Liver (tissue), 9 donors: ENCODE results near the gene GFRA1. TPM values are rescaled to one million over a fixed set of nuclear protein-coding genes. Genes with fewer than 3 reads are reported as not detected.

Source experiments
- DNase-seq: peaks from one replicate; pipeline ENCODE4 v3.0.0-alpha.2; 2017; ENCODE audit warnings: low spot score
- H3K27ac ChIP-seq, 2 donors: one replicate each; pipeline ENCODE4 v1.7.0; 2013; ENCODE audit warnings: inconsistent platforms in 2 of 2, low read length in 2 of 2, control low read depth in 1 of 2, low read depth in 1 of 2, mild to moderate bottlenecking in 1 of 2
- H3K27me3 ChIP-seq, 4 donors: one replicate each; pipeline versions ENCODE4 v1.6.1 to v1.7.0; 2013; ENCODE audit warnings: low read length in 3 of 4, inconsistent platforms in 1 of 4, mild to moderate bottlenecking in 1 of 4, moderate library complexity in 1 of 4; ENCODE audit not compliant: control insufficient read depth in 4 of 4, insufficient read depth in 4 of 4
- H3K36me3 ChIP-seq, 4 donors: one replicate each; pipeline versions ENCODE4 v1.6.1 to v1.7.0; 2013; ENCODE audit warnings: low read length in 3 of 4, mild to moderate bottlenecking in 3 of 4, low read depth in 1 of 4, moderate library complexity in 1 of 4; ENCODE audit not compliant: control insufficient read depth in 4 of 4, insufficient read depth in 3 of 4
- H3K4me1 ChIP-seq, 4 donors: one replicate each; pipeline versions ENCODE4 v1.6.1 to v1.7.0; 2013; ENCODE audit warnings: low read length in 3 of 4, mild to moderate bottlenecking in 3 of 4, moderate library complexity in 1 of 4; ENCODE audit not compliant: control insufficient read depth in 4 of 4, insufficient read depth in 4 of 4
- H3K4me3 ChIP-seq, 3 donors: one replicate each; pipeline versions ENCODE4 v1.6.1 to v1.7.0; 2013; ENCODE audit warnings: low read length in 3 of 3, control low read depth in 1 of 3, low read depth in 1 of 3, mild to moderate bottlenecking in 1 of 3
- H3K9ac ChIP-seq, 2 donors: one replicate each; pipeline ENCODE4 v1.7.0; 2013; ENCODE audit warnings: low read length in 2 of 2, mild to moderate bottlenecking in 2 of 2, moderate library complexity in 2 of 2, control low read depth in 1 of 2, low read depth in 1 of 2
- H3K9me3 ChIP-seq, 4 donors: one replicate each; pipeline versions ENCODE4 v1.6.1 to v1.7.0; 2013; ENCODE audit warnings: low read length in 3 of 4; ENCODE audit not compliant: control insufficient read depth in 4 of 4
- FOXA1 ChIP-seq: IDR thresholded peaks from 2 replicates; pipeline ENCODE4 v1.6.1; 2016; ENCODE audit warnings: antibody characterized with exemption
- FOXA2 ChIP-seq: IDR thresholded peaks from 2 replicates; pipeline ENCODE4 v1.6.1; 2016; ENCODE audit warnings: antibody characterized with exemption
- HNF4A ChIP-seq, 2 donors: conservative IDR thresholded peaks; 2 replicates each; pipeline ENCODE4 v1.6.1; 2016; ENCODE audit warnings: antibody characterized with exemption in 2 of 2, mild to moderate bottlenecking in 2 of 2
- HNF4G ChIP-seq: IDR thresholded peaks from 2 replicates; pipeline ENCODE4 v1.6.1; 2016; ENCODE audit warnings: antibody characterized with exemption
- JUND ChIP-seq, 2 donors: IDR thresholded peaks; 2 replicates each; pipeline ENCODE4 v1.6.1; 2016; ENCODE audit warnings: antibody characterized with exemption in 2 of 2
- NR2F2 ChIP-seq: IDR thresholded peaks from 2 replicates; pipeline ENCODE4 v1.6.1; 2016; ENCODE audit warnings: antibody characterized with exemption
- RAD21 ChIP-seq, 2 donors: IDR thresholded peaks; 2 replicates each; pipeline ENCODE4 v1.6.1; 2016; ENCODE audit warnings: antibody characterized with exemption in 2 of 2, mild to moderate bottlenecking in 2 of 2
- REST ChIP-seq: IDR thresholded peaks from 2 replicates; pipeline ENCODE4 v1.6.1; 2016; ENCODE audit warnings: antibody characterized with exemption, mild to moderate bottlenecking
- SP1 ChIP-seq: IDR thresholded peaks from 2 replicates; pipeline ENCODE4 v1.6.1; 2018; ENCODE audit warnings: antibody characterized with exemption, mild to moderate bottlenecking
- TAF1 ChIP-seq: conservative IDR thresholded peaks from 2 replicates; pipeline ENCODE4 v1.6.1; 2016; ENCODE audit warnings: antibody characterized with exemption, mild to moderate bottlenecking
- YY1 ChIP-seq: IDR thresholded peaks from 2 replicates; pipeline ENCODE4 v1.6.1; 2016; ENCODE audit warnings: antibody characterized with exemption, mild to moderate bottlenecking
- ZBTB33 ChIP-seq: IDR thresholded peaks from 2 replicates; pipeline ENCODE4 v1.6.1; 2016; ENCODE audit warnings: antibody characterized with exemption
- WGBS: extraction: QIAGEN DNeasy Blood & Tissue Kit; methylation state at CpG from one replicate; pipeline ENCODE4 v1.1.7; 2013; 5-methylcytosine and 5-hydroxymethylcytosine counted together
- polyA plus RNA-seq, 2 donors: library from polyadenylated mRNA; stranded (reverse) in 1 of 2; unstranded in 1 of 2; fragments of 200-250 nt in 1 of 2; fragments of >200 nt in 1 of 2; fragmentation: Nextera tagmentation in 1 of 2; extraction: Ambion mirVana in 1 of 2; gene quantifications; one replicate each; pipeline versions ENCODE4 v1.2.1 to v1.2.3, GENCODE V29; 2013 to 2015
- total RNA-seq, 2 donors: library from RNA; depleted of rRNA; stranded (reverse); fragments of >200 nt; gene quantifications; one replicate each; pipeline ENCODE4 v1.2.3, GENCODE V29; 2014
- TF ChIP-seq, protein P1 (sequence below): IDR thresholded peaks from 2 replicates; pipeline ENCODE4 v1.6.1; 2016; ENCODE audit warnings: antibody characterized with exemption
- TF ChIP-seq, protein P2 (sequence below): fragments of 150-350 bp; IDR thresholded peaks from 2 replicates; pipeline ENCODE4 v1.5.1; 2017; ENCODE audit warnings: improper control_type of control experiment, low read depth, low read length; ENCODE audit not compliant: missing input control
- donor health status: healthy.
- donor health status: healthy.
- donor health status: healthy.
- donor health status: healthy.
- donor health status: healthy.

GFRA1 gene
- total and polyA plus RNA-seq, 4 donors, result 14.2 to 53.6 (median 17.8) TPM

DNA sequence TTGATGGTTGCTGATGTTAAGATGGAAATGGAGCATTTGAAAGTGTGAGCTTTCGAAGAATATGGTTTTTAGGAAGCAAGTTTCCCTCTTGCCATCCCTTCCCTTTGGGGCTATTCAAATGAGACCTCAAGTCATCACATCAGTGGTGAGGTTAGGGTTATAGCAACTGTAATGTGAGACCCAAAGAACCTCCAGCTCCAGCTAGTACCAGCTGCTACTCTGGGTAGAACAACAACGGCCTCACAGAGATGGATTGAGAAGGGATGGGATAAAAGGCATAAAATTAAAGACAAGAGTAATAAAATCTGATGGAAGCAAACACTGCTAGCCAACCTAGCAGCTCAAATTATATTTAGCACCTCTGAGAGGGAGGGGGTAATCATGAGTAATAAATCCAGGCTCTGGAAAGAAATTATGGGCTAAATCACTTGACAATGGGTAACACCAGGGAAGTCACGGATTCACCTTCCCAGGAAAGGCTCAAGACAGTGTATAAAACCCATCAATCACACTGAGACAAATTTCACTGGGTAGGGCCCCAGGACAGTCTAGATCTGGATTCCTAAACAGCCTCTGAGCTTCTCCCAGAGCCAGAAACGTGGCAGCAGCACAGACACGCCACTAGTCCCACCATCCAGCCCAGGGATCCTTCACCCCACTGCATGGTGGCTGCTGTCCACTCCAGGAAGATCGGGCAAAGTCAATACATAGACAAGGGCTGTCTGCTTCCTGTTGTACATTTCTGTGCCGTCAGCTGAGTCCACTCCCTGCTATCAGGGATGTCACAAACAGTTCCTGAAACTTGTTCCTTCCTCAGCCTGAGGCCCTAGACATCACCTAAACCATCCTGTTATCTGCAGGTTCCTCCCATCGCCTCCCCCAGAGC lies 151.1 kb downstream of the GFRA1 start:
- Histone ChIP-seq H3K27me3 (no peaks in the 10 kb centered on the region), H3K4me1 (no peaks in the 10 kb centered on the region), H3K4me3 (no peak overlapping the region), H3K27ac (no peak overlapping the region), H3K36me3 (peaks cover 0 to 10% (median 4%) of the 10 kb centered on the region in 4 donors), H3K9me3 (no peaks in the 10 kb centered on the region), H3K9ac (no peak overlapping the region)
- 85% methylated on average over 8 of the region's 8 CpGs for WGBS
- no peak for TF ChIP-seq ZBTB33
- no peak for TF ChIP-seq NR2F2
- TF ChIP-seq SP1, result no peak
- no peak for TF ChIP-seq FOXA1
- TF ChIP-seq, protein P1, sequence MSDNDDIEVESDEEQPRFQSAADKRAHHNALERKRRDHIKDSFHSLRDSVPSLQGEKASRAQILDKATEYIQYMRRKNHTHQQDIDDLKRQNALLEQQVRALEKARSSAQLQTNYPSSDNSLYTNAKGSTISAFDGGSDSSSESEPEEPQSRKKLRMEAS, result no peak
- TF ChIP-seq YY1, result no peak
- TF ChIP-seq TAF1, result no peak
- TF ChIP-seq, protein P2, sequence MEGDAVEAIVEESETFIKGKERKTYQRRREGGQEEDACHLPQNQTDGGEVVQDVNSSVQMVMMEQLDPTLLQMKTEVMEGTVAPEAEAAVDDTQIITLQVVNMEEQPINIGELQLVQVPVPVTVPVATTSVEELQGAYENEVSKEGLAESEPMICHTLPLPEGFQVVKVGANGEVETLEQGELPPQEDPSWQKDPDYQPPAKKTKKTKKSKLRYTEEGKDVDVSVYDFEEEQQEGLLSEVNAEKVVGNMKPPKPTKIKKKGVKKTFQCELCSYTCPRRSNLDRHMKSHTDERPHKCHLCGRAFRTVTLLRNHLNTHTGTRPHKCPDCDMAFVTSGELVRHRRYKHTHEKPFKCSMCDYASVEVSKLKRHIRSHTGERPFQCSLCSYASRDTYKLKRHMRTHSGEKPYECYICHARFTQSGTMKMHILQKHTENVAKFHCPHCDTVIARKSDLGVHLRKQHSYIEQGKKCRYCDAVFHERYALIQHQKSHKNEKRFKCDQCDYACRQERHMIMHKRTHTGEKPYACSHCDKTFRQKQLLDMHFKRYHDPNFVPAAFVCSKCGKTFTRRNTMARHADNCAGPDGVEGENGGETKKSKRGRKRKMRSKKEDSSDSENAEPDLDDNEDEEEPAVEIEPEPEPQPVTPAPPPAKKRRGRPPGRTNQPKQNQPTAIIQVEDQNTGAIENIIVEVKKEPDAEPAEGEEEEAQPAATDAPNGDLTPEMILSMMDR, result no peak
- TF ChIP-seq HNF4G, result no peak
- no peak for TF ChIP-seq REST
- TF ChIP-seq FOXA2, result no peak
- no peak for TF ChIP-seq RAD21 (IDR thresholded peaks at IDR 0.05)
- no peak for TF ChIP-seq JUND (IDR thresholded peaks at IDR 0.05)
- DNase-seq, result no peak

DNA sequence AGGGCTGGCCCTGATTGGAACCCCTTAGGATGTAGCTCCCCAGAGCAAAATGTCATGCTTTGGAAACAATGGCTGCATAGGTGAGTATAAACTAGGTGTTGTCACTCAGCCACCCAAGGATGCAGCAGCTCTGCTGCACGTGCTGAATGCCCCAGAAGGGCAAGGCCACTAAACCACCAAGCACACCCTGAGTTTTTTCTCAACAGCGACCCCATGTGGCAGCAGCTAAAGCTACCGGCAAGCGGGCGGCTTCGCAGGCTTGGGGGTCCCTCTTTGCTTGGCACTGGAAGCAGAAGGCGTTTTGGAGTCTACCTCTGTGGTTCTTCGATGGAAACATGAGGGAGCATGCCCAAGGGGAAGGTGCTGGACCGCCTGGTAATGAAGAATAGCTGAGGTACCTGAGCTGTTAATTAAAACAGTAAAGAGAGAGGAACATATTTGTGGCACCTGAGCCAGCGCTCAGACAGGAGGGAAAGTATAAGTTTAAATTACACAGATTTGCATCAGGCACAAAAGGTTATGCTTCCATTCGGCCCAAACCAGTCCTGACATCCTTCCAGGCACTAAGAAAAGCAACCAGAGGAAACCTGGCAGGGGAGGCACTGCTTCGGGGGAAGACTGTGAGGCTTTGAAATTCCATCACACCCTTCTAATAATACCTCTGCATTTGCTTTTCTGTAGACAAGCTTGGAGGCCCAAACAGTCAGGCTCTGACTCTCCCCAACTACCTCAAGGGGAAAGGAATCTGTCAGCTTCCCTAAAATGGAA lies 152.1 kb downstream of the GFRA1 start:
- Histone ChIP-seq H3K9me3 (no peaks in the 10 kb centered on the region), H3K36me3 (peaks cover 0 to 10% (median 4%) of the 10 kb centered on the region in 4 donors), H3K9ac (no peak overlapping the region), H3K27me3 (no peaks in the 10 kb centered on the region), H3K4me1 (no peaks in the 10 kb centered on the region), H3K4me3 (no peak overlapping the region), H3K27ac (no peak overlapping the region)
- TF ChIP-seq RAD21 (IDR thresholded peaks at IDR 0.05), result peak; percentile 57 to 77
- TF ChIP-seq FOXA2, result no peak
- no peak for TF ChIP-seq HNF4A (conservative IDR thresholded peaks at IDR 0.05)
- TF ChIP-seq, protein P2, result peak; percentile 39
- no peak for DNase-seq
- WGBS, result 76% methylated on average over 12 of the region's 12 CpGs
